ENCODE measurements around the gene SLC44A5. TPM values are rescaled to one million over a fixed set of nuclear protein-coding genes. Genes with fewer than 3 reads are reported as not detected.
"Not testable (repeated sequence)": the region's sequence is repeated elsewhere in the genome, so short reads cannot be mapped to it uniquely, and the experiment has no call there.

Gene SLC44A5
- total RNA-seq, 2 donors from 2014 or later, result 4.6 to 10.0 TPM

- Mint-ChIP-seq H3K36me3 (ENCODE audit: low read depth) (peaks cover 3% of the 10 kb centered on the region), H3K9me3 (peaks cover 38% of the 10 kb centered on the region), H3K27me3 (ENCODE audit: insufficient read depth) (no peaks in the 10 kb centered on the region), H3K4me1 (no peaks in the 10 kb centered on the region), H3K27ac (no peak overlapping the region), H3K4me3 (no peak overlapping the region)
- Histone ChIP-seq H3K27me3 (ENCODE audit: control insufficient read depth, insufficient read depth, low read length, poor library complexity, severe bottlenecking) (no peaks in the 10 kb centered on the region), H3K9me3 (ENCODE audit: control insufficient read depth, low read length) (peaks cover 22% of the 10 kb centered on the region), H3K27ac (ENCODE audit: low read depth, low read length) (no peak overlapping the region), H3K4me3 (ENCODE audit: low read length) (no peak overlapping the region), H3K36me3 (ENCODE audit: control insufficient read depth, insufficient read depth, low read length) (no peaks in the 10 kb centered on the region), H3K4me1 (ENCODE audit: control insufficient read depth, insufficient read depth, low read length) (no peaks in the 10 kb centered on the region), H3K9ac (ENCODE audit: extremely low read depth, low read length, poor library complexity, severe bottlenecking) (no peak overlapping the region)
- DNase-seq, result no peak
- 88 to 89% methylated on average over 1 to 2 of the region's 2 CpGs for whole genome bisulfite sequencing, 2 experiments (ENCODE audit: insufficient coverage in 1 of 2, insufficient read length in 1 of 2)
- TF ChIP-seq CTCF (conservative IDR thresholded peaks at IDR 0.05), result no peak
Measured at GRCh38 chr1:75482951-75483350, 128.0 kb downstream of the SLC44A5 start.

- not testable (repeated sequence) for H3K4me1 Mint-ChIP-seq; H3K36me3 ChIP-seq (ENCODE audit: control insufficient read depth, insufficient read depth, low read length); H3K27ac ChIP-seq (ENCODE audit: low read depth, low read length); H3K36me3 Mint-ChIP-seq (ENCODE audit: low read depth); H3K27ac Mint-ChIP-seq; H3K4me1 ChIP-seq (ENCODE audit: control insufficient read depth, insufficient read depth, low read length); H3K27me3 Mint-ChIP-seq (ENCODE audit: insufficient read depth); H3K4me3 Mint-ChIP-seq; H3K9ac ChIP-seq (ENCODE audit: extremely low read depth, low read length, poor library complexity, severe bottlenecking); H3K9me3 ChIP-seq (ENCODE audit: control insufficient read depth, low read length); H3K27me3 ChIP-seq (ENCODE audit: control insufficient read depth, insufficient read depth, low read length, poor library complexity, severe bottlenecking); H3K4me3 ChIP-seq (ENCODE audit: low read length); DNase-seq
- WGBS, 2 experiments (ENCODE audit: insufficient coverage in 1 of 2, insufficient read length in 1 of 2), result 94% methylated on average over 11 of the region's 12 CpGs; no CpG with 5 or more reads in 1 of the 2 experiments
- peaks cover 23% of the 10 kb centered on the region for H3K9me3 Mint-ChIP-seq
Measured at GRCh38 chr1:75476486-75476885, 134.4 kb downstream of the SLC44A5 start.

DNA sequence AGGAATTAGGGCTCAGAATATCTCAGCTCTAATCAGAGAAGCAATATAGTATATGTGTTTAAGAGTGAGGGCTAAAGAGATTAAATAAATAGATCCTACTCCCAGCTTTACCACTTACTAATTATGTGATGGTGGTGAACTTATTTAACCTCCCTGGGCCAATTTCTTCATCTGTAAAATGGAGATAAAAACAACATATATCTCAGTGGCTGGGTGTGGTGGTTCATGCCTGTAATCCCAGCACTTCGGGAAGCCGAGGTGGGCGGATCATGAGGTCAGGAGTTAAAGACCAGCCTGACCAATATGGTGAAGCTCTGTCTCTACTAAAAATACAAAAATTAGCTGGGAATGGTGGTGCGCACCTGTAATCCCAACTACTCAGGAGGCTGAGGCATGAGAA is 135.2 kb downstream of the SLC44A5 start:
- WGBS, 2 experiments (ENCODE audit: insufficient coverage in 1 of 2, insufficient read length in 1 of 2), result 89 to 92% methylated on average over 4 of the region's 4 CpGs
- H3K9ac ChIP-seq (ENCODE audit: extremely low read depth, low read length, poor library complexity, severe bottlenecking), result no peak overlapping the region
- H3K4me3 ChIP-seq (ENCODE audit: low read length), result no peak overlapping the region
- no peak overlapping the region for H3K27ac ChIP-seq (ENCODE audit: low read depth, low read length)
- DNase-seq, result no peak
- Mint-ChIP-seq H3K9me3 (peaks cover 20% of the 10 kb centered on the region), H3K27ac (no peak overlapping the region), H3K27me3 (ENCODE audit: insufficient read depth) (no peaks in the 10 kb centered on the region), H3K36me3 (ENCODE audit: low read depth) (no peaks in the 10 kb centered on the region), H3K4me3 (no peak overlapping the region), H3K4me1 (peaks cover 4% of the 10 kb centered on the region)
- no peak for TF ChIP-seq CTCF (conservative IDR thresholded peaks at IDR 0.05)
- H3K27me3 ChIP-seq (ENCODE audit: control insufficient read depth, insufficient read depth, low read length, poor library complexity, severe bottlenecking), result no peaks in the 10 kb centered on the region
- H3K36me3 ChIP-seq (ENCODE audit: control insufficient read depth, insufficient read depth, low read length), result no peaks in the 10 kb centered on the region
- no peaks in the 10 kb centered on the region for H3K4me1 ChIP-seq (ENCODE audit: control insufficient read depth, insufficient read depth, low read length)
- H3K9me3 ChIP-seq (ENCODE audit: control insufficient read depth, low read length), result no peaks in the 10 kb centered on the region

DNA sequence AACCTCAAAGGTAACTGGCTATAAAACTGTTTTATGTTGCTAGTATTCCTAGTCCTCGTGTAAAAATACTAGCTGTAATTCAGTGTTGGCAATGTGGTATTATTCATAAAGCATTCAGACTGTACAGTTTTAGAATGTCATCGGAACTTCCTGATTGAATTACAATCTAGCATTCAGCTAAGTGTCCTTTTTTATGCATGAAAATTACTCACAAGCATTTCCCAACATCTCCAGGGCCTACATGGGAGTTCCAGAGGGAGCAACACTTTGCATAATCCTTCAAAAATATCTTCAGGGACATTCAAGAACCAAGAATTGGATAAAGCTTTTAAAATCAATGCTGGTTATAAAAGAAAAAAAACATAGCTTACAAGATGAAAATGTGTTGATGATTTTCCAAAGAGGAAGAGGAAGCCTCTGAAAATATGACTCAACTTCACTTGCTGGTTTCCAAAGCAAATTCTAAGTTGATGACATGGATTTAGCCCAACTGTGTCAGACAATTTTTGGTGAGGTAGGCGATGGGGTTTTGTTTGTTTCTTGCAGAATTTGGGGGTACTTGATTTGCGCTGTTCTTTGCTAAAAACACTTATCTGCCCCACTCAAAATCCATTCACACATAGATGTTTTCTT is 137.8 kb downstream of the SLC44A5 start:
- DNase-seq, result no peak
- H3K36me3 Mint-ChIP-seq (ENCODE audit: low read depth), result no peaks in the 10 kb centered on the region
- 83 to 100% methylated on average over 1 to 4 of the region's 4 CpGs for WGBS, 2 experiments (ENCODE audit: insufficient coverage in 1 of 2, insufficient read length in 1 of 2)

More for the DNA sequence above, 137.8 kb downstream of the SLC44A5 start:
- Histone ChIP-seq H3K9ac (ENCODE audit: extremely low read depth, low read length, poor library complexity, severe bottlenecking) (no peak overlapping the region), H3K27me3 (ENCODE audit: control insufficient read depth, insufficient read depth, low read length, poor library complexity, severe bottlenecking) (no peaks in the 10 kb centered on the region), H3K4me1 (ENCODE audit: control insufficient read depth, insufficient read depth, low read length) (no peaks in the 10 kb centered on the region), H3K27ac (ENCODE audit: low read depth, low read length) (no peak overlapping the region), H3K4me3 (ENCODE audit: low read length) (no peak overlapping the region), H3K9me3 (ENCODE audit: control insufficient read depth, low read length) (no peaks in the 10 kb centered on the region), H3K36me3 (ENCODE audit: control insufficient read depth, insufficient read depth, low read length) (no peaks in the 10 kb centered on the region)
- Mint-ChIP-seq H3K27me3 (ENCODE audit: insufficient read depth) (no peaks in the 10 kb centered on the region), H3K4me1 (peaks cover 4% of the 10 kb centered on the region), H3K4me3 (no peak overlapping the region), H3K27ac (no peak overlapping the region), H3K9me3 (peaks cover 16% of the 10 kb centered on the region)
- no peak for TF ChIP-seq CTCF (conservative IDR thresholded peaks at IDR 0.05)
